GM13977 (cell line): Measurements from ENCODE around the gene PRDX1.
"Not testable (repeated sequence)": the region's sequence is repeated elsewhere in the genome, so short reads cannot be mapped to it uniquely, and the experiment has no call there.

Experiments used
- DNase-seq: peaks from one replicate; pipeline ENCODE4 v3.0.0; 2012; ENCODE audit warnings: low spot score
- in situ Hi-C: fragments of 300-500 bp; cut with MboI; formaldehyde crosslinking; loops from one replicate; pipeline ENCODE4 v1.12.0; 2022; ENCODE audit warnings: low sequenced_read_pairs, low pct_unique_long_range_greater_than_20kb, mixed read lengths, inconsistent platforms; ENCODE audit not compliant: unreplicated experiment
- TF ChIP-seq, protein P1 (sequence below): IDR thresholded peaks from 2 replicates; pipeline ENCODE4 v1.5.1; 2012; ENCODE audit warnings: mild to moderate bottlenecking, control low read depth; ENCODE audit not compliant: insufficient read depth; ENCODE audit errors: extremely low read depth, missing control alignments

PRDX1 gene

DNA sequence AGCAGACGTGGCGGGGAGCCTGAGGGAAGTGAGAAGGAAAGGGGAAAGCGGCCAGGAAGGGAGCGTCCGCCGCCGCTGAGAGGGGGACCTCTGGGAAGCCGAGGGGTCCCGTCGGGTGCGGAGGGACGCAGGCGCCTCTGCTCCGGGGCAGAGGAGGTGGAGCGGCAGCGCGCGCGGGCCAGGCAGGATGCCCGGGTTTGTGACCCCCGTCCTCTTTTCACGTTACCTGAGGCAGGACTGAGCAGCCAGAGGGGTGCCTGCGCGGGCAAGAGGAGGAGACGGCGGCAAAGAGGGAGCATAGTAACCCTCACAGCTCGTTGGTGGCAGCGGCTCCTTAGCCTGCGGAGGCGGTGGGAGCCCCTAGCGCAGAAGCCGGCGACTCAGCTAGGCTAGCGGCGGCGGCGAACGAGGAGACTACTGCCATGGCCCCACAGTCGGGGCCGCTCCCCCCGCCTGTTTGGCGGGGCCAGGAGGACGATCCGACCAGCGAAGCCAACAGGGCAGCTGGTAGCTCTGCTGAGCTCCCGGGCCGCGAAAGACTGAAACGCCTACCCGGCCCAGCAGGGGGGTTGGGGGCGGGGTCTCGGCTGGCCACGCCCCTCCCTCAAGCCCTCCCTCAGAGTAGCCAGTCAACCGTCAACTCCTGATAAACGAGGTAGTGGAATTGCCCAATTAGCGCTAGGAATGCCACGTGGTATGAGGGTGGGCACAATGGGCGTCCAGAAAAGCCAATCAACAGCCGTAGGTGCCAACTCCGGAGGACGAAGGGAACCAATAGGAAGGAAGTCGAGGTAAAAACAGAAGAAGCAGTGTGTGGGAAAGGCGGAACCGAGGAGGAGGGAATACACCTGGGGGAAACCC is 30.8 kb downstream of the PRDX1 start, which contains the start of gene TESK2:
TESK2 (minus strand) TSS at position 538 of the 861 bp plus-strand sequence. CDS start 33,378 bp downstream, outside the sequence.
- TF ChIP-seq, protein P1, sequence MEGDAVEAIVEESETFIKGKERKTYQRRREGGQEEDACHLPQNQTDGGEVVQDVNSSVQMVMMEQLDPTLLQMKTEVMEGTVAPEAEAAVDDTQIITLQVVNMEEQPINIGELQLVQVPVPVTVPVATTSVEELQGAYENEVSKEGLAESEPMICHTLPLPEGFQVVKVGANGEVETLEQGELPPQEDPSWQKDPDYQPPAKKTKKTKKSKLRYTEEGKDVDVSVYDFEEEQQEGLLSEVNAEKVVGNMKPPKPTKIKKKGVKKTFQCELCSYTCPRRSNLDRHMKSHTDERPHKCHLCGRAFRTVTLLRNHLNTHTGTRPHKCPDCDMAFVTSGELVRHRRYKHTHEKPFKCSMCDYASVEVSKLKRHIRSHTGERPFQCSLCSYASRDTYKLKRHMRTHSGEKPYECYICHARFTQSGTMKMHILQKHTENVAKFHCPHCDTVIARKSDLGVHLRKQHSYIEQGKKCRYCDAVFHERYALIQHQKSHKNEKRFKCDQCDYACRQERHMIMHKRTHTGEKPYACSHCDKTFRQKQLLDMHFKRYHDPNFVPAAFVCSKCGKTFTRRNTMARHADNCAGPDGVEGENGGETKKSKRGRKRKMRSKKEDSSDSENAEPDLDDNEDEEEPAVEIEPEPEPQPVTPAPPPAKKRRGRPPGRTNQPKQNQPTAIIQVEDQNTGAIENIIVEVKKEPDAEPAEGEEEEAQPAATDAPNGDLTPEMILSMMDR = no peak
- in situ Hi-C loops = loop anchor here (5.0 to 25.0 kb wide), 2 partner anchors 134 to 479 kb away; partner anchors contain the start of genes HECTD3 and UROD
- peak; percentile 95 for DNase-seq

- TF ChIP-seq, protein P1 = no peak
- DNase-seq = no peak
- in situ Hi-C loops = loop anchor here (5.0 to 25.0 kb wide), 2 partner anchors 133 to 478 kb away; partner anchors contain the start of genes HECTD3 and UROD
These were observed 31.5 kb downstream of the PRDX1 start for GRCh38 chr1:45490121-45490625.

DNA sequence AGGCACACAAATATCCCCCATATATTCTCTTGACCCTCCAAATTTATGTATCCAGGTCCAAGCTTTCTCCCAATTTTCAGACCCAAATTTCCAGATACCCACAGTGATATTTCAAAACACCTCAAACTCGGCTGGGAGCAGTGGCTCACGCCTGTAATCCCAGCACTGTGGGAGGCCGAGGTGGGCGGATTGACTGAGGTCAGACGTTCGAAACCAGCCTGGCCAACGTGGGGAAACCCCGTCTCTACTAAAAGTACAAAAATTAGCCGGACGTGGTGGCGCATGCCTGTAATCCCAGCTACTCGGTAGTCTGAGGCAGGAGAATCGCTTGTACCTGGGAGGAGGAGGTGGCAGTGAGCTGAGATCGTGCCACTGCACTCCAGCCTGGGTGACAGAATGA is 32.3 kb downstream of the PRDX1 start:
- in situ Hi-C loops = loop anchor here (25.0 kb wide), 1 partner anchor 477 kb away; the partner anchor contains the start of genes HECTD3 and UROD
- DNase-seq = not testable (repeated sequence)

DNA sequence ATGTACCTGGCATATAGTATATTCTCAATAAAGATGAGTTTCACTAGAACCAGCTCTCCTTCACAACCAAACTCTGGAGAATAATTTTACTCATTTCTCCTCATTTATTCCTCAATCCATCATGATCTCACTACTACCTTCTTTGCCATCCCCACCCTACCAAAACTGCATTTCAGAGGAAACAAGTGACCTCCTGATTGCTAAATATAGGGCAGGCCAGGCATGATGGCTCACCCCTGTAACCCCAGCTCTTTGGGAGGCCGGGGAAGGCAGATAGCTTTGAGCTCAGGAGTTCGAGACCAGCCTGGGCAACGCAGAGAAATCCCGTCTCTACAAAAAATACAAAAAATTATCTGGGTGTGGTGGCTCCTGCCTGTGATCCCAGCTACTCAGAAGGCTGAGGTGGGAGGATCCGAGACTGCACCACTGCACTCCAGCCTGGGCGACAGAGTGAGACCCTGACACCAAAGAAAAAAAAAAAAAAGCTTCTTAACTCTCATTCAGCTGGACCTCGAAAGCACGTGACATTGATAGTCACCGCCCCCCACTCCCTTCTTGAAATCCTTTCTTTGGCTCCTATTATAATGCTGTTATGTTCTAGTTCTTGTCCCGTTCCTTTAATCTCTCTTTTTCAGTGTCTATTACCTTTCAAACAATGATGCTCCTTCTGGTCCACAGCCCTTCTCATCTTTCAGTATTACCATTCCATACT is 32.9 kb downstream of the PRDX1 start:
- in situ Hi-C loops = loop anchor here (25.0 kb wide), 1 partner anchor 477 kb away; the partner anchor contains the start of genes HECTD3 and UROD
- no peak for DNase-seq
- TF ChIP-seq, protein P1 = no peak

DNA sequence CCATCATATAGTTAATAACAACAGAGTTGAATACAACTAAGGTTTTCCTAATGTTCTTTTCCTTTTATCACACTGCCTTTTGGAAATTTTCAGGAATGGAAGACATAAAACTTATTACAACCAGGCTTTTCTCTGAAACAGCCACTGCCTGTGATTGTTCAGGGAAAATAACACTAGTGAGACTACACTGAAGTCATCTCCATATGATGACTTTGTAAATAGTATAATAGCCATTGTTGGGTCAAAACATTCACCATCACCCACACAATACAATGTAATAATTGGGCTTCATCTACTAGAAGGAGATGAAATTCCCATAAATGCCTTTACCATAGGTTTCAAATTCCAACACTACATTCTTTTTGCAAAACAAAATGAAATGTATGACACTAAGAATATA is 35.7 kb downstream of the PRDX1 start:
- in situ Hi-C loops = loop anchor here (25.0 kb wide), 1 partner anchor 474 kb away; the partner anchor contains the start of genes HECTD3 and UROD

DNA sequence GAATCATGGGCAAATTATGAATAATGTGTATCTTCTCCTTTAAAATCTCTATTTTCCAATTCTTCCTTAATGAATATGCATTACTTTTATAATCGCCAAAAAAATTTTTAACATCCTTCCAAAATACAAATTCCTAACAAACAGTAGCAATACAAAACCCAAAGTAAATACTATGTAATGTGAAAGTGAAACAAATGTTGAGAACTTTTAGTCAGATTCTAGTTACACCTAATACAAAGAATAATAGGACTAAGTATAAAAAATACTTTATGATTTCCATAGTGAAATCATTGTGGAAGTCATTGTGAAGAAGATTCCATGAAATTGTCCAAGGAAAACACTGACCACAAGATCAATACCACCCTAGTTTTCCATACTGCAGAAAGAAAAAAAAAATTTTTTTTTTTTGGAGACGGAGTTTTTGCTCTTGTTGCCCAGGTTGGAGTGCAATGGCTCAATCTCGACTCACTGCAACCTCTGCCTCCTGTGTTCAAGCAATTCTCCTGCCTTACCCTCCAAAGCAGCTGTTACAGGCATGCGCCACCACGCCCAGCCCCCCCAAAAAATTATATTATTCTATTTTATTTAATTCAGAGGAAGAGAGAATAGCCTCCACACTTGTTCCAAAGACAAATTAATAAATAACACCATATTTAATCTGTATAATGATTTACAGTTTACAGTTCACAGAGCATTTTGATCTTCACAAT is 42.5 kb downstream of the PRDX1 start:
- TF ChIP-seq, protein P1 = no peak
- no peak for DNase-seq
- in situ Hi-C loops = loop anchor here (25.0 kb wide), 1 partner anchor 467 kb away; the partner anchor contains the start of genes HECTD3 and UROD

More for the DNA sequence above, 35.7 kb downstream of the PRDX1 start:
- TF ChIP-seq, protein P1 = no peak
- DNase-seq = no peak
